ENCODE data around the gene EHMT2. TPM values are rescaled to one million over a fixed set of nuclear protein-coding genes. Genes with fewer than 3 reads are reported as not detected.
A peak's percentile ranks its signal among the peaks of the same experiment; 100 is the strongest.
"Not testable (repeated sequence)": the region's sequence is repeated elsewhere in the genome, so short reads cannot be mapped to it uniquely, and the experiment has no call there.

EHMT2 gene
- total RNA-seq, 1 donor: 128 TPM

- DNase-seq (ENCODE audit: low read depth in 2 of 3, low spot score in 2 of 3): no peak
Observed at GRCh38 chr6:31874084-31874670, 23.3 kb downstream of the EHMT2 start.

DNA sequence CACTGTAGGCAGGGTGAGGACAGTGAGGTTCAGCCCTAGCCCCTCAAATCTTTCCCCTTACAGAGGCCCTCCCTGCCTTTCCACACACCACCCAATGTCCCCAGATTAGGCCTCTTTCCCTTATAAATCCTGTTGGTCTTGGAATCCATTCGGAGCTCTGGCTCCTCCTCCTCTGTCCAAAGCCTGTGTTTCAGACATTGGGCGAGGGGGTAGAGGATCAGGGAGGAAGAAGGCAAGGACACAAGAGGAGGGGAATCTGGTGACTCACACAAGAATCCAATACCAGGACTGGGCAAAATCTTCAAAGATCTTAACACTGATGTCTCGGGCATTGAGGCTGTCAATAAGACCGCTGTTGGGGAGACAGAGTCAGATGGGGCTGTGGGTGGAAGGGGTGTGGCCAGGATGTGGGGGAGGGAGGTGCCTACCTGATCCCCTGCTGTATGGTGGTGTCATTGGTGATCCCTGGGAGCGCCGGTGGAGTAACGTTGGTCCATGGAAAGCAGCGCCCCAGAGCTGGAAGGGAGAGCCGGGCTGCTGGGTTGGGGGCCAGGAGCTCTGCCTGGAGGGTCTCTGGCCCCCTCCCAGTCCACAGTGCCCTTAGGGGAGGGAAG lies 26.3 kb downstream of the EHMT2 start:
- DNase-seq (ENCODE audit: low read depth in 2 of 3, low spot score in 2 of 3): no peak

DNA sequence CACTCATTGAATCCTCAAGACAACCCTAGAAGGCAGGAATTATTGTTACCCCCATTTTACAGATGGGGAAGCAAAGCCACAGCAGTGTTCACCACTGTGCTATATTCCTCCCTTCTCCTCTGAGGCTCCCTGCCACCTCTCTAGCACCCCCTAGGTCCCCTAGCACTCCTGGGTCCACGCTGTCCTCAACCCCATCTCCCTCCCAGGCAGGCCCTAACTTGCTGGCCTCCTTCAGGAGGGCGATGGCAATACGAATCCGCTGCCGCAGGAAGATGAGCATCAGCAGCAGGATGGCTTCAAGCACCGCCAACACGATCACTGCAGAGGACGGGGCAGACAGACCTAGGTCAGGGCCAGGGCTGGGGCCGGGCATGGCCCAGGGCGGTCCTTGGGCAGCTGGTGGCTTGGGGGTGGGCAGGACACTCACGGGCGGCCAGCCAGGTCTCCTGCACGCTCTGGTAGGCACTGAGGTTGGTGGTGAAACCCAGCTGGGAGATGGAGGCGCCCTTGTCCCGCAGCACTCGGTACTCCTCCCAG lies 27.0 kb downstream of the EHMT2 start:
- no peak for DNase-seq (ENCODE audit: low read depth in 2 of 3, low spot score in 2 of 3)

DNA sequence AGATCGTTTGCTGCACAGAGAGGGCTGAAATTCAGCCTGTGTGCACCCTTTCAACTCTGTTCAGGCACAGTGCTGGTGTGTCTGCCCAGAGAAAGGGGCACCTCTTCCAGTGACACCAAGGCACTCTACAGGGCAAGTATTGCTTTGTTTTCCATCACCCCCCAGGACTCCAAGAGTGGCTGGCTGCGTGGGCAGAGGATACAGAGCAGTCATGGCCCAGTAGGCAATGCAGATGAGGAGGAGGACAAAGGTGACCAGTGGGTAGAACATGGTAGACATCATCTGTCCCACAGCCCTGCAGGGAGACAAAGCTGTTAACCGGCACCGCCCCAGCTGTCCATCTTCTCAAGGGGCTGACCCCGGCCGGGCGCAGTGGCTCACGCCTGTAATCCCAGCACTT lies 28.2 kb downstream of the EHMT2 start:
- no peak for DNase-seq (ENCODE audit: low read depth in 2 of 3, low spot score in 2 of 3)

DNA sequence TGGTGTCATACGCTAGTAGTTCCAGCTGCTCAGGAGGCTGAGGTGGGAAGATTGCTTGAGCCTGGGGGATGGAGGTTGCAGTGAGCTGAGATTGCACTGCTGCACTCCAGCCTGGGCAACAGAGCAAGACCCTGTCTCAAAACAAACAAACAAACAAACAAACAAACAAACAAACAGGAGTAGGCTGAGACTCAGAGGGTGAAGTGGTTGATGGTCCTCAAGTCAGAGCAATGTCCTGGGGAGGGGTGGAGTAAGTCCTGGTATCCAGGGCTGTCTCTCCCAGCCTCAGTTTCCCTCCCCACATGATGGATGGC lies 28.9 kb downstream of the EHMT2 start:
- not testable (repeated sequence) for DNase-seq (ENCODE audit: low read depth in 2 of 3, low spot score in 2 of 3)

DNA sequence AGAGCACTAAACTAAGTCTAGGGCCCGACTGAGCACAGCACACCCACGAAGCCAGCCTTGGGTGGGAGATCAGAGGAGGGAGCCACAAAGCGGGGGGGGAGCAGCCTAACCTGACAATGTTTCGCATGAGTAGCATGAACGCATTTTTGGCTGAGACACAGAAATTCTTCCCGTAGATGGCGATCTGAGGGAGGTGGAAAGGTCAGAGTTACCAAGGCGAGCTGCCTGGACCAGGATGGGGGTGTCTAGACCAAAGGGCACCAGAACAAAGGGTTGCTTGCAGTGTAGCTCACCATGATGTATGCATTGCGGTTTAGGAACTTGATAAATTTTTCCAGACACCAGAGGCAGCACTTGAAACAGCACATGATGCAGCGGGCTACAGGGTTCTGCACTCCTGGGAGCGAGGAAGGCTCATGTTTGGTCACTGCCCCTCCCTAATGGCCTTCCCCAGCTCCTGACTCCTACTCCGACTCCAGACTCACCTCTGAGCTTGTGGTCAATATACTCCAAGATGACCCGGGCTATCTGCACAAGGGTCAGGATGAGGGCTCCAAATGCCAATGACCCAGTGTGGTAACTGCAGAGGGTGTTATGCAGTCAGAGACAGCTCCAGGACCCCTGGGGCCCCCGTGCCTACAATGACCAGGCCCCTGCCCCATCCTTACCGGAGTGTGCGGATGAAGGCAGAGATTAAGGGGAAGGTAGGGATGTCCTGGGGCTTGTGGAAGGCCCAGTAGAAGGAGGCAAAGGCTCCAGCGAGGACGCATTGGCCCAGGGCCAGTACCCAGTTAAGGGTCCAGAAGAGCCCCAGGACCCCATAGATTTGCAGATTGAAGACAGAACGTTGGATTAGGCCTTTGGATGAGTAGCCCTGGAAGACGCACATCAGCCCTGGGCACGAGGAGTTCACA lies 32.0 kb downstream of the EHMT2 start:
- DNase-seq (ENCODE audit: low read depth in 2 of 3, low spot score in 2 of 3): no peak

GRCh38 chr6:31864818-31865204 lies 32.7 kb downstream of the EHMT2 start:
- no peak for DNase-seq (ENCODE audit: low read depth in 2 of 3, low spot score in 2 of 3)

DNA sequence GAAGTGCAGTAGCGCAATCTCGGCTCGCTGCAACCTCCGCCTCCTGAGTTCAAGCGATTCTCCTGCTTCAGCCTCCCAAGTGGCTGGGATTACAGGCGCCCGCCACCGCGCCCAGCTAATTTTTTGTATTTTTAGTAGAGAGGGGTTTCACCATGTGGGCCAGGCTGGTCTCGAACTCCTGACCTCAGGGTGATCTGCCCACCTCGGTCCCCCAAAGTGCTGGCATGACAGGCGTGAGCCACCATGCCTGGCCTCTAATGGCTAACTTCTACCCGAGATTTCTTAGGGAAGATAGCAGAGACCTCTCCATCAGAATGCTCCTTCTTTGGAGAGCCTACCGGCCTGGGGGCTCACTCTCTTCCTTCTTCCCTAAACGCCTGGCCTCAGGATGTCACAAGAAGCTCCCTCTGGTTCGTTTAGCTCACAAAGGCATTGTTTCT lies 33.4 kb downstream of the EHMT2 start:
- DNase-seq (ENCODE audit: low read depth in 2 of 3, low spot score in 2 of 3): not testable (repeated sequence)

GRCh38 chr6:31862344-31863235 lies 34.9 kb downstream of the EHMT2 start, which contains the start of gene NEU1:
Gene NEU1, minus strand, starts transcription at chr6:31862821. Its CDS starts 45 bp downstream, at chr6:31862776.
- DNase-seq (ENCODE audit: low read depth in 2 of 3, low spot score in 2 of 3): peak; percentile 91 to 100 (median 100)

DNA sequence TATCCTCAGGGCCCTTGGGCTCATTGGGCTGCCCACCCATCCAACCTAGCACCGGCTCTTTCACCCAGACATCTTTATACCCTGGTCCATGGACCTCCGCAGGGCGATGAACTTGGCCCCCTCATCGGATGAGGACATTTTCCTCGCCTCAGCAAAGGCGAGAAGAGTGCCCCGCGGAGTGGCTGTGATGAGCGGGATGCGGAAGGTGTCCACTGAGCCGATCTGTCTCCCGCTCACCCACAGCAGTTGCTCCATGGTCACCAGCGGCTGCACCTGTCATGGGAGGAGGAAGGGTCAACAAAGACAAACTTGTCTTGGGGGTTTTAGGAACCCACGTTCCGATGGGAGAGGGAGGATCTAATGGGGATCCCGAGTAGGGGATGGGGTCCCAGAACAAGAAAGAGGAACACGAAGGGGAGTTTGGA lies 35.6 kb downstream of the EHMT2 start:
- DNase-seq (ENCODE audit: low read depth in 2 of 3, low spot score in 2 of 3): no peak

GRCh38 chr6:31861150-31861549 lies 36.3 kb downstream of the EHMT2 start:
- no peak for DNase-seq (ENCODE audit: low read depth in 2 of 3, low spot score in 2 of 3)

GRCh38 chr6:31860349-31860748 lies 37.1 kb downstream of the EHMT2 start:
- no peak for DNase-seq (ENCODE audit: low read depth in 2 of 3, low spot score in 2 of 3)

- no peak for DNase-seq (ENCODE audit: low read depth in 2 of 3, low spot score in 2 of 3)
Observed at GRCh38 chr6:31859923-31860322, 37.6 kb downstream of the EHMT2 start.

- no peak for DNase-seq (ENCODE audit: low read depth in 2 of 3, low spot score in 2 of 3)
Observed at GRCh38 chr6:31858707-31859106, 38.8 kb downstream of the EHMT2 start.

DNA sequence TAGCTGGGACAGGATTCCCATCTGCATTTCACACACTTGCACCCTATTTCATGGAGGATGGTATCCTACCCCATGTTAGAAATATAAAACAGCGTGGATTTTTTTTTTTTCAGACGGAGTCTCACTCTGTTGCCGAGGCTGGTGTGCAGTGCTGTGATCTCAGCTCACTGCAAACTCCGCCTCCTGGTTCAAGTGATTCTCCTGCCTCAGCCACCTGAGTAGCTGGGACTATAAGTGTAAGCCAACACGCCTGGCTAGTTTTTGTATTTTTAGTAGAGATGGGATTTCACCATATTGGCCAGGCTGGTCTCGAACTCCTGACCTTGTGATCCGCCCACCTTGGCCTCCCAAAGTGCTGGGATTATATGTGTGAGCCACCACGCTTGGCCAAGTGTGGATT lies 39.7 kb downstream of the EHMT2 start:
- not testable (repeated sequence) for DNase-seq (ENCODE audit: low read depth in 2 of 3, low spot score in 2 of 3)

GRCh38 chr6:31851980-31852718 lies 45.3 kb downstream of the EHMT2 start:
- not testable (repeated sequence) for DNase-seq (ENCODE audit: low read depth in 2 of 3, low spot score in 2 of 3)

DNA sequence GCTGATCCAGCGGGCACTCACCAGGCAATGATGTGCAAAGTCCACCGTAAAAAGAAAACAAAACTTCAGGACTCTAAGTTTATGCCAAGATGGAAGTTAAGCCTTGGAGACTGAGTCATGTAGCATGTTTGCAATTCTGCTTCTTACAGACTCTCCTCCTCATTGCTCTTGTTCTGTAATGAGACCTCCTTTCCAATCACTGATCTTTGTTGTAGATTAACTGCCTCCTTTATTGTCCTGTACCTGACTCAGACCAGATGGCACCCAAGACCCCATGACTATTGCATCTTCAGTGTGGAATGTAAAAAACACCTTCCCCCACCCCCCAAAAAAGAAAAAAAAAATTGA lies 46.0 kb downstream of the EHMT2 start:
- no peak for DNase-seq (ENCODE audit: low read depth in 2 of 3, low spot score in 2 of 3)

- no peak for DNase-seq (ENCODE audit: low read depth in 2 of 3, low spot score in 2 of 3)
Observed at GRCh38 chr6:31850765-31851484, 46.6 kb downstream of the EHMT2 start.

- no peak for DNase-seq (ENCODE audit: low read depth in 2 of 3, low spot score in 2 of 3)
Observed at GRCh38 chr6:31847276-31847978, 50.1 kb downstream of the EHMT2 start.

Data from hematopoietic multipotent progenitor cell (in vitro differentiated cells).